Measurements from ENCODE around the gene PDE4C.
A peak's percentile ranks its signal among the peaks of the same experiment; 100 is the strongest.

The PDE4C gene

DNA sequence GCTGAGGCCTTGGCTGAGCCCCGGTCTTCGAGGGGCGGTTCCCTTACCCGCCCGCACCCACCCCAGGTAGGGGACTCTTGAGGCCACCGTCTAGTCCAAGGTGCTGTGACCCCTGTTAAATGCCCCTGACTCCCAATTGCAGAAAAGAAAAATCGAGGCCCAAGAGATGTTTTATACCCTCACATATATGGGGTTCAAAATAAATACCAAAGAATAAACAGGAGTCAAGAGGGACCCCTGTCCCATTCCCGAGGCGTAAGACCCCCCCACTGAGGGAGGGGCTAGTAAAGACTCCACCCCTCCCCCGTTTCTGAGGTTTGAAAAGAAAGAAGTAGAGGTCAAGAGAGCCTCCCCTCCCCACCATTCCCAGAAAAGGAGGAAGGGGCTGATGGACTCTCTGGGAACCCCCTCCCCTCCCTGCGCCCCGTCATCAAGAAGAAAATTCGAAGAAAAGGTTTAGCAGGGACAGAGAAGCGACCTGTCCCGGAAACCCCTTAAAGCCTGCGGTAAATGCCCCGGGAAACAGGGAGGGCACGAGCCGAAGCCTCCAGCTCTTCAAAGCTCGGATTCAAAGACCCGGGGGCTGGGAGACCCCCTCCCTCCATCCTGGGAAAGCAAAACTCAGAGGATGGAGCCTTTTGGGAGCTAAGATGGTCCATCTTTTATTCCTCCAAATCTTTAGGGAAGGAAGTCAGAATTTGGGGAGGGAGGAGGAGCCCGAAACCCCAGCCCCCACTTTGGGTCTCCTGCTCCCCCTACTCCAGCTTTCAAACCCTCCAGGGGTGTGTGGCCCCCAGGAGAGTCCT lies 21.6 kb downstream of the PDE4C start:
- H3K23ac ChIP-seq (ENCODE audit: low read length in 2 of 2): no peak overlapping the region
- peak overlapping the region in 1 of 2 experiments; percentile 52 for H2BK12ac ChIP-seq (ENCODE audit: low read length in 2 of 2)
- H3K14ac ChIP-seq (ENCODE audit: low read length in 2 of 2): no peak overlapping the region
- no peaks in the 10 kb centered on the region for H3K9me3 ChIP-seq (ENCODE audit: control insufficient read depth, low read length)
- H2AK5ac ChIP-seq (ENCODE audit: low read length, severe bottlenecking): peak overlapping the region; percentile 19
- H3K4ac ChIP-seq (ENCODE audit: low read depth in 1 of 2, low read length in 2 of 2): peak overlapping the region; percentile 43 to 91
- H2BK5ac ChIP-seq (ENCODE audit: low read depth, low read length, poor library complexity, severe bottlenecking): peak overlapping the region; percentile 61
- peak overlapping the region; percentile 71 for H4K91ac ChIP-seq (ENCODE audit: low read length)
- H3K4me2 ChIP-seq (ENCODE audit: low read length, poor library complexity, severe bottlenecking): peak overlapping the region; percentile 94
- H2BK15ac ChIP-seq (ENCODE audit: low read depth, poor library complexity, severe bottlenecking): peak overlapping the region; percentile 44
- H3K4me3 ChIP-seq (ENCODE audit: insufficient read depth in 1 of 2, low read depth in 1 of 2, low read length in 2 of 2): peak overlapping the region; percentile 59 to 87
- peak overlapping the region; percentile 98 for H3K27ac ChIP-seq (ENCODE audit: low read length, poor library complexity, severe bottlenecking)
- H3K27me3 ChIP-seq (ENCODE audit: control insufficient read depth in 1 of 2, insufficient read depth in 1 of 2, low read length in 2 of 2): no peaks in the 10 kb centered on the region
- H3K9ac ChIP-seq (ENCODE audit: low read length): peak overlapping the region; percentile 96
- DNase-seq: peak; percentile 77
- H4K8ac ChIP-seq (ENCODE audit: low read length): peak overlapping the region; percentile 88
- H2BK120ac ChIP-seq (ENCODE audit: low read depth, low read length): peak overlapping the region; percentile 97
- H3K36me3 ChIP-seq (ENCODE audit: control insufficient read depth in 1 of 2, insufficient read depth in 2 of 2, low read depth in 1 of 2, low read length in 2 of 2): peaks cover 10 to 16% of the 10 kb centered on the region in 2 experiments
- H3K79me1 ChIP-seq (replicated peaks; ENCODE audit: low read length, poor library complexity, severe bottlenecking): peaks cover 11% of the 10 kb centered on the region
- H2AFZ ChIP-seq (ENCODE audit: low read depth, low read length): no peak overlapping the region
- H3K18ac ChIP-seq (ENCODE audit: low read depth in 1 of 2, low read length in 2 of 2): peak overlapping the region; percentile 54 to 80
- peaks cover 17% of the 10 kb centered on the region for H3K4me1 ChIP-seq (ENCODE audit: control insufficient read depth, insufficient read depth, low read depth, low read length)
- WGBS: under 1% methylated on average over 17 of the region's 22 CpGs

DNA sequence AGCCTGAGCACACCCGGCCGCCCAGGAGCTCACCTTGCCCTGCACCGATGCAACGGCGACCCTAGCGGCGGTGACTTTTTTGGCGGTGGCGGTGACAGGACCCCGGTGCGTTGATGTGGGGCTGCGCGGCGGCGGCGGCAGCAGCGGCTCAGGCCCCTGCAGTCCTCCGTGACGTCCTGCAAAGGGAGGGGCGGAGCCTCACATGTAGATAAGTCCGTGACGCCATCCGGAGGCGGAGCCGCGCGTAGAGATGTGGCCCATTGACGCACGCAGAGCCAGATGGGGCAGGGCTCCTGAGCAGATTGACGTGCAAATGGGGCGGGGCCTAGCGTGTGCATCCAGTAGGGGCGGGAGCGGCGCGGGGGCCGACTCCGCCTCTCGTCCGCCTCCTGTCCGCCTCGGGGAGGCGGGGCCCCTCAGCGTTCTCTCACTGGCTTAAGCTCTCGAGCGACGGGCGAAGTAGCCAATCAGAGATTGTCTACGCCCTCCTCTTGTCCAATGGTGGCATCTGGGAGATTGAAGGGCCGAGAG lies 22.3 kb downstream of the PDE4C start, which contains the start of gene RAB3A:
TSS of gene RAB3A (minus strand) at position 180 of the 531 bp plus-strand sequence. CDS start 1,302 bp downstream, outside the sequence.
- Histone ChIP-seq H3K4ac (ENCODE audit: low read depth in 1 of 2, low read length in 2 of 2) (peak within 1 kb of the TSS; percentile 43 to 91), H3K79me1 (replicated peaks; ENCODE audit: low read length, poor library complexity, severe bottlenecking) (peaks cover 11% of the 10 kb centered on the region), H3K27me3 (ENCODE audit: control insufficient read depth in 1 of 2, insufficient read depth in 1 of 2, low read length in 2 of 2) (no peaks in the 10 kb centered on the region), H2AK5ac (ENCODE audit: low read length, severe bottlenecking) (peak within 1 kb of the TSS; percentile 19), H2BK5ac (ENCODE audit: low read depth, low read length, poor library complexity, severe bottlenecking) (peak within 1 kb of the TSS; percentile 61), H3K4me2 (ENCODE audit: low read length, poor library complexity, severe bottlenecking) (peak within 1 kb of the TSS; percentile 94), H3K23ac (ENCODE audit: low read length in 2 of 2) (peak within 1 kb of the TSS in 1 of 2 experiments; percentile 90), H2AFZ (ENCODE audit: low read depth, low read length) (peak within 1 kb of the TSS; percentile 7), H3K27ac (ENCODE audit: low read length, poor library complexity, severe bottlenecking) (peak within 1 kb of the TSS; percentile 98), H2BK12ac (ENCODE audit: low read length in 2 of 2) (peak within 1 kb of the TSS in 1 of 2 experiments; percentile 52), H3K36me3 (ENCODE audit: control insufficient read depth in 1 of 2, insufficient read depth in 2 of 2, low read depth in 1 of 2, low read length in 2 of 2) (peaks cover 13 to 21% of the 10 kb centered on the region in 2 experiments), H2BK120ac (ENCODE audit: low read depth, low read length) (peak within 1 kb of the TSS; percentile 97), H4K91ac (ENCODE audit: low read length) (peak within 1 kb of the TSS; percentile 71), H3K4me3 (ENCODE audit: insufficient read depth in 1 of 2, low read depth in 1 of 2, low read length in 2 of 2) (peak within 1 kb of the TSS; percentile 75 to 96), H2BK15ac (ENCODE audit: low read depth, poor library complexity, severe bottlenecking) (peak within 1 kb of the TSS; percentile 44), H3K9me3 (ENCODE audit: control insufficient read depth, low read length) (no peaks in the 10 kb centered on the region), H3K4me1 (ENCODE audit: control insufficient read depth, insufficient read depth, low read depth, low read length) (peaks cover 17% of the 10 kb centered on the region), H3K9ac (ENCODE audit: low read length) (peak within 1 kb of the TSS; percentile 96), H3K14ac (ENCODE audit: low read length in 2 of 2) (peak within 1 kb of the TSS in 1 of 2 experiments; percentile 95), H4K8ac (ENCODE audit: low read length) (peak within 1 kb of the TSS; percentile 88), H3K18ac (ENCODE audit: low read depth in 1 of 2, low read length in 2 of 2) (peak within 1 kb of the TSS; percentile 54 to 80)
- peak; percentile 100 for DNase-seq
- under 1% methylated on average over 50 of the region's 50 CpGs for WGBS

DNA sequence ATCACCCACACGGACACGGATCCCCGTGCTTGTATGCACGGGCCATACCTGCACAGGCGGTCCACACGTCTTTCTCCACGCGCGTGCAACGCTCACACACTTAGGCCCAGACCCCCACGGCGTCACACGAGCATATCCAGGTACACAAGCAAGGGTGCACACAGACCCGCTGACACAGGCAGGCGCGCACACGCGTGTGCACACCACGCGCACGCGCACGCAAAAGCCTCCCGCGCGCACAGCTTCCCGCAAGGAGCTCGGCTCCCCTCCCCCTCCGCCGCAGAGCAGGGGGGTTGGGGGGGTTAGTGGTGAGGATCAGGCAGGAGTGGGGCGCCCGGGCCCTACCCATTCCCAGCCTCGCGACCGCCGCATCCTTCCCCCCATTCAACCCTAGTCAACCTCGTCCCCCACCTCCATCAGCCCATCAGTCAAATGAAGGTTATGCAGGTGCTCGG lies 22.8 kb downstream of the PDE4C start:
- Histone ChIP-seq H4K91ac (ENCODE audit: low read length) (no peak overlapping the region), H3K4me3 (ENCODE audit: insufficient read depth in 1 of 2, low read depth in 1 of 2, low read length in 2 of 2) (peak overlapping the region; percentile 75 to 96), H3K18ac (ENCODE audit: low read depth in 1 of 2, low read length in 2 of 2) (peak overlapping the region in 1 of 2 experiments; percentile 22), H3K79me1 (replicated peaks; ENCODE audit: low read length, poor library complexity, severe bottlenecking) (peaks cover 11% of the 10 kb centered on the region), H2BK120ac (ENCODE audit: low read depth, low read length) (no peak overlapping the region), H3K23ac (ENCODE audit: low read length in 2 of 2) (peak overlapping the region in 1 of 2 experiments; percentile 90), H3K27ac (ENCODE audit: low read length, poor library complexity, severe bottlenecking) (no peak overlapping the region), H2BK12ac (ENCODE audit: low read length in 2 of 2) (no peak overlapping the region), H3K4me1 (ENCODE audit: control insufficient read depth, insufficient read depth, low read depth, low read length) (peaks cover 17% of the 10 kb centered on the region), H3K9me3 (ENCODE audit: control insufficient read depth, low read length) (no peaks in the 10 kb centered on the region), H4K8ac (ENCODE audit: low read length) (peak overlapping the region; percentile 29), H3K36me3 (ENCODE audit: control insufficient read depth in 1 of 2, insufficient read depth in 2 of 2, low read depth in 1 of 2, low read length in 2 of 2) (peaks cover 18 to 26% of the 10 kb centered on the region in 2 experiments), H3K4me2 (ENCODE audit: low read length, poor library complexity, severe bottlenecking) (peak overlapping the region; percentile 68), H2BK5ac (ENCODE audit: low read depth, low read length, poor library complexity, severe bottlenecking) (no peak overlapping the region), H2BK15ac (ENCODE audit: low read depth, poor library complexity, severe bottlenecking) (no peak overlapping the region), H2AK5ac (ENCODE audit: low read length, severe bottlenecking) (no peak overlapping the region), H3K14ac (ENCODE audit: low read length in 2 of 2) (peak overlapping the region in 1 of 2 experiments; percentile 95), H3K9ac (ENCODE audit: low read length) (peak overlapping the region; percentile 83), H3K27me3 (ENCODE audit: control insufficient read depth in 1 of 2, insufficient read depth in 1 of 2, low read length in 2 of 2) (no peaks in the 10 kb centered on the region), H2AFZ (ENCODE audit: low read depth, low read length) (peak overlapping the region; percentile 7), H3K4ac (ENCODE audit: low read depth in 1 of 2, low read length in 2 of 2) (peak overlapping the region in 1 of 2 experiments; percentile 15)
- no peak for DNase-seq
- 11% methylated on average over 22 of the region's 38 CpGs for WGBS

Measured in mesenchymal stem cell (in vitro differentiated cells and primary cell).